HEK293 (cell line): ENCODE measurements around the gene SERTAD2.

Source experiments
- KLF10 ChIP-seq: fragments of 450-650 bp; IDR thresholded peaks from 2 replicates; pipeline ENCODE4 v1.5.1; 2018; ENCODE audit warnings: missing biosample characterization, mild to moderate bottlenecking, missing genetic modification characterization
- ZSCAN30 ChIP-seq: fragments of 450-650 bp; IDR thresholded peaks from 2 replicates; pipeline ENCODE4 v1.5.1; 2018; ENCODE audit warnings: missing biosample characterization, mild to moderate bottlenecking, missing genetic modification characterization, moderate library complexity
- TF ChIP-seq, protein P1 (sequence below): fragments of 450-650 bp; formaldehyde crosslinking; IDR thresholded peaks from 2 replicates; pipeline ENCODE4 v1.5.1; 2016; ENCODE audit warnings: missing biosample characterization, missing genetic modification characterization

GRCh38 chr2:64617631-64618151, 36.0 kb downstream of the SERTAD2 start:
- TF ChIP-seq, protein P1, sequence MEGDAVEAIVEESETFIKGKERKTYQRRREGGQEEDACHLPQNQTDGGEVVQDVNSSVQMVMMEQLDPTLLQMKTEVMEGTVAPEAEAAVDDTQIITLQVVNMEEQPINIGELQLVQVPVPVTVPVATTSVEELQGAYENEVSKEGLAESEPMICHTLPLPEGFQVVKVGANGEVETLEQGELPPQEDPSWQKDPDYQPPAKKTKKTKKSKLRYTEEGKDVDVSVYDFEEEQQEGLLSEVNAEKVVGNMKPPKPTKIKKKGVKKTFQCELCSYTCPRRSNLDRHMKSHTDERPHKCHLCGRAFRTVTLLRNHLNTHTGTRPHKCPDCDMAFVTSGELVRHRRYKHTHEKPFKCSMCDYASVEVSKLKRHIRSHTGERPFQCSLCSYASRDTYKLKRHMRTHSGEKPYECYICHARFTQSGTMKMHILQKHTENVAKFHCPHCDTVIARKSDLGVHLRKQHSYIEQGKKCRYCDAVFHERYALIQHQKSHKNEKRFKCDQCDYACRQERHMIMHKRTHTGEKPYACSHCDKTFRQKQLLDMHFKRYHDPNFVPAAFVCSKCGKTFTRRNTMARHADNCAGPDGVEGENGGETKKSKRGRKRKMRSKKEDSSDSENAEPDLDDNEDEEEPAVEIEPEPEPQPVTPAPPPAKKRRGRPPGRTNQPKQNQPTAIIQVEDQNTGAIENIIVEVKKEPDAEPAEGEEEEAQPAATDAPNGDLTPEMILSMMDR (tag by site-specific recombination): no peak
- TF ChIP-seq KLF10 (tag by site-specific recombination): no peak
- no peak for TF ChIP-seq ZSCAN30 (tag by site-specific recombination)
